CD4-positive, alpha-beta T cell treated with Interleukin-15 for 4 hours (primary cell): ENCODE results near the gene WAS.

Source experiments
- DNase-seq: peaks from one replicate; pipeline ENCODE4 v3.0.0-alpha.2; 2020; ENCODE audit warnings: low spot score

Gene WAS

DNA sequence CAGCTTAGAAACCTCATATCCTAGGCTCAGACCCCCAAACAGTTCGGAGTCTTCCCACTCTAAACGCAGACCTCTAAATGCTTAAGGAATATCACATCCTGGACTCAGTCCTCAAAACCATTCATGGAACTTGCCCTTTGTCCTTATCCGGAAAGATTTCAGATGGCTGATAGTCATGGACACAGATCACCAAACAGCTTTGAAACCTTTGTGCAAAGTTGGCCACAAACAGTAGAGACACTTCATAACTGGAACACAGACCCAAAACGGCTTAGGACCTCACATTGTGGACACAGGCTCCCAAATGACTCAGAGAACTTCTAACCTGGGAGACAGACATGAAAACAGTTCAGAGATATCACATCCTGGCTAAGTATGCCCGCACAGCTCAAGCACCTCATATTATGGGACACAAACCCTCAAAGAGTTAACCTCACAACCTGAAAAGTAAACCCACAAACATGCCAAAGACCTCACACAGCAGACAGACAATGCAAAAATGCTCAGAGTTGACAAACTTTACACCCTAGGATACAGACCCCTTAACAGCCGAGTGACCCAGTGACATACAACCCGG is 28.4 kb downstream of the WAS start:
- DNase-seq: no peak

DNA sequence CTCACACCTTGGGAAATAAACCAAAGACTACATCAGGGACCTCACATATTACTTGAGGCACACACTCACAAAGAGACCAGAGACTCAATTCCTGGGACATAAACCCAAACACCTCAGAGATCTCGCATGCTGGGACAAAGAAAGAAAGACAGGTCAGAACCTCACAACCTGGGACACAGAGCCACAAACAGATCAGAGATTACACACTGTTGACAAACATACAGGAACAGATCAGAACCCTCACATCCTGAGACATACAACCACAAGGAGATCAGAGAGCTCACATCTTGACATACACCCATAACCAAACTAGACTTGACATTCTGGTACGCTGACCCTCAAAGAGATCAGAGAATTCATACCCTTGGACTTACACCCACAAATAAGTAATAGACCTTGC is 30.2 kb downstream of the WAS start:
- no peak for DNase-seq

DNA sequence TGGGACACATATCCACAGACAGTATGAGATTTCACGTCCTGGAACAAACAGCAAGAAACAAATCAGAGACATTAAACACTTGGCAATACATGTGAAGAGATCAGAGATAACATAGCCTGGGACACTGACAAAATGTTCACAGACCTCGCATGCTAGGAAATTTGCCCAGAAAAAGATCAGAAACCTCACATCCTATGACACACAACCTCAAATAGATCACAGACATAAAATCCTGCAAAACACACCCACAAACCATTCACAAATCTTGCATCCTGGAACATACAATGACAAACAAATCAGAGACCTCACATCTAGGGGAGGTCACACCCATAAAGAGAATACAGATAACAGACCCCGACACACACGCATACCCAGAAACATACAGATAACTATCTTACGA is 31.0 kb downstream of the WAS start:
- peak; percentile 57 for DNase-seq

DNA sequence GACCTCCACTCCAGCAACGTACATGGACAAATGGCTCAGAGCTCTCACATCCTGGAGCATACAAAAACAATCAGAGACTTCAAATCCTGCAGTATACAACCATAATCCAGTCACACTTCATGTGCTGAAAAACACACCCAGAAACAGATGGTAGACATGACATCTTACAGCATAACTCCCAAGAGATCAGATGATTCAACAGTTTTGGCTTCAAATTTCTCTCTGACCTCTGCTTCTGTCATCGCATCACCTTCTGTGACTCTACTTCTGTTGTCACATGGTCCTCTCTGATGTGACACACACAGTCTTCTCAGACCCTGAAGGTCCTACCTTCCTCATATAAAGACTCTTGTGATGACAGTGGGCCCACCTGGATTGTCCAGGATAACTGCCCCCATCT is 31.5 kb downstream of the WAS start:
- DNase-seq: peak; percentile 32

DNA sequence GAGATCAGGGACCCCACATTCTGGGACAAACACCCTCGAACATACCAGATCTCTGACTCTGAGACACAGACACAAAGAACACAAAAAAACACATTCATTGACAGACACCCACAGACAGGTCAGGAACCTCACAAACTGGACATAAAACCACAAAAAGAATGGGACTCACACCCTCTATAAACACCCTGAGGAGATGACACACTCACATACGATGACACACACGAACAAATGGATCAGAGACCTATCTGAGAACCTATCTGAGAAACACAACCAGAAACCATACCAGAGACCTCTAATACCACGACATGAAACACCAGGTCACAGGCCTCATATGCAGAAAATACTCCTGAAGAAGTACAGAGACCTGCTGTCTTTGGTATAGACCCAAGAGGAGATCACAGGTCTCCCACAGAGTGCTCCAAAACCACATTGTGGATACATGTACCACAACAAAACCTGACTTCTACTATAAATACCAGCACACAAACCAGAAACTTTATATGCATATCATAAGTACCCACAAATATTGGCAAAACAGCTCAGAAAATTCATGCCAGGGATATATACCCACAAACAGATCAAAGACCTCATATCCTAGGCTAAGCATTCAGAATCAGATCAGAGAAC is 32.4 kb downstream of the WAS start:
- DNase-seq: peak; percentile 26

DNA sequence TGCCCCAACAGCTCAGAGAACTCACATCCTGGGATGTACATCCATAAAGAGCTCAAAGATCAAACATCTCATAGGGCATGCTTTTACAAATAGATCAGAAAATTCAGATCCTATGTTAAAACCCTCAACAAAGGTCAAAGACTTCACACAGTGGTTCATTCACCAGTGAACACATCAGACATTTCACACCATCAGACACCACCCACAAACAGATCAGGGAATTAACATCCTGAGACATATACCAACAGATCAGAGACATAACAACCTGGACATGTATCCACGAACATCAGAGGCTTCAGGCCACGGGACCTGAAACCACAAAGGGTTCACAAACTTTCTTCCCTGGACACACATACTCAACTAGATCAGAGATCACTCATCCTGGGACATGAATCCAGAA is 36.4 kb downstream of the WAS start:
- DNase-seq: no peak

DNA sequence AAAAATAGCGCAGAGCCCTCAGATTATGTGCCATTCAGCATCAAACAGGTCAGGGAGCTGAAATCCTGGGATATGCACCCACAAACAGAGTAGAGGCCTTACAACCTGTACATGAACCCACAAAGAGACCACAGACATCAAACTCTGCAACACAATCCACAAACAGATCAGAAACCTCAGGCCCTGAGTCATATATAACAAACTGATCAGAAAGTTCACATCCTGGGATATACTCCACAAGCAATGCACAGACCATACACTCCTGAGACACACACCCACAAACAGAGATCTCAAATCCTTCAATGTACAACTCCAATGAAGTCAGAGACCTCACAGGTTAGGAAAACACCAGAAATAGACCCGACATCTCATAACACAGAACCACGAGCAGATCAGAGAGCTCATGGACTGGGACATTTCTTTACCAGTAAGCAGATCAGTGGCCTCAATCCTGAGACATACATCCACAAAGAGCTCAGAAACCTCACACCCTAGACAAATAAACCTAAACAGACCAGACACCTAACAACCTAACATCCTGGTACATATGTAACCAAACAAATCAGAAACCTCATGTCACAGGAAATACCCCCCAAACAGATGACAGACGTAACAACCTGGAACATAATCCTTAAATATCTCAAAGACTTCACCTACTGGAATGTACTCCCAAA is 37.1 kb downstream of the WAS start:
- peak; percentile 23 for DNase-seq

DNA sequence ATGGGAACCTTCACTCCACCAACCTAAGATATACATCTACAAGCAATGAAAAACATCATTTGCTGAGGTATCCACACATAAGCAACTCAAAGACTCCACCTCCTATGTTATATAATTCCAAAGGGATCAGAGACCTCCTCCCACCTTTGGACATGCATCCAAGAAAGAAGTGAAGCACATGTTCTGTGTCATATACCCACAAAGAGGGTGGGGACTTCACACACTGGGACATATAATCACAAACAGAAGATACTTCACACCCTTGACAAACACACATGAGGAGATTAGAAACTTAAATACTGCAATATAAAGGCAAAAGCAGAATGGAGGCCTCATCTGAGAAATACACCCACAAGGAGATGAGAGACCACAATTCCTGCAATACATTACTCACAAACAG is 38.3 kb downstream of the WAS start:
- DNase-seq: no peak

DNA sequence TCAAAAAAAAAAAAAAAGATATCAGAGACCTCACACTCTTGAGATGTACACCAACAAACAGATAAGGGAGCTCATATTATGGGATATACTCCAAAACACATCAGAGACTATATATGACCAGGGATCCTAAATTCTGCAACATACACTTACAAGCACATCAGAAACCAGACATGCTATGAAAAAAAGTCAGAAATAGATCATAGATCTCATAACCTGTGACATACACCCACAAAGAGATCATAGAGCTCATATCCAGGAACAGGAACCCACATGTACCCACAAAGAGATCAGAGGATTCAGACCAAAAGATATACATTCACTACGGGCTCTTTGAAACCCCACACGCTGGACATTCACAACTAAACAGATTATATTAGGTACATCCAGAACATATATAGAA is 43.0 kb downstream of the WAS start:
- DNase-seq: no peak

DNA sequence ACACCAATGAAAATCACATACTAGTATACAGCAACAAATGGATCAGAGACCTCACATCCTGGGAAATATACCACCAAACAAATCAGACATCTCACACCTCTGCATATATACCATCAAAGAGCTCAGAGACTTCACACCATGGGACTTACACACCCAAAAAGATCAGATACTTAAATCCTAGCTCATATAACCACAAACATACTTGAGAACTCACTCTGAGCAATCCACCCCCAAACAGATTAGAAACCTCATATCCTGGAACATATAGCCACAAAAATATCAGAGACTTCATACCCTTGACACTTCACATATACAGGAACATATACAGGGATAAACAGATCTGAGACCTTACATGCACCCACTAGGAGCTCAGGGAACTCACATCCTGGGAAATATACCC is 45.1 kb downstream of the WAS start:
- DNase-seq: no peak

DNA sequence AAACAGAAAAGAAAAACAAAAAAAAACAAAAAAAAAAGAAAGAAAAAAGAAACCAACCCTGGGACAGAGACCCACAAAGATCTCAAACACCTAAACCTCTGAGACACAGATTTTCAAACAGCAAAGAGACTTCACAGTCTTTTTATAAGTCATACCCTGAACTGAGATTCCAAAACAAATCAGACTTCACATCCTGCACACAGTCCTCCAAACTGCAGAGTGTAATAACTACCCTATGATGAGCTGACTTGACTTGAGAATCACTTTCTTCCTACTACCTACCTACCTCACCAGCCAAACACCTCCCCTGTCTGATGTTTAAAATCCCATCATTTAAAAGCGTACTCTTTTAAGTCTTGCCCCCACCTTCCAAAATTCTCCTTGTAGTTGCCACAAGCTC is 52.7 kb downstream of the WAS start:
- DNase-seq: no peak

DNA sequence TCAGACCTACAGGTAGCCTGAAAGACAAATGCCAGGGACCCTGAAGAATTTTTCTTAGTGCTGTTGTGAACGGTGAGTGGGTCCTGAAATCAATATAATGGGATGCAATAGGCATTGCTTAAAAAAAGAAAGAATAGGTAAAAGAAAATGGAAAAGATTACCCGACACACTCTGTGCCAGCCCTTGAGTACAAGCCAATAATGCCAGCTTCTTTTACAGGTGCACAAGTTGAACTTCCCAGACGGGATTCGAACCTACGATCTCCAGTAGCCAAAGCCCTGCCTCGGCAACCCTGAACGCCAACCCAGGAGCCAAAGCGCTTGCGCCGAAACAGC is 53.2 kb downstream of the WAS start:
- DNase-seq: no peak

DNA sequence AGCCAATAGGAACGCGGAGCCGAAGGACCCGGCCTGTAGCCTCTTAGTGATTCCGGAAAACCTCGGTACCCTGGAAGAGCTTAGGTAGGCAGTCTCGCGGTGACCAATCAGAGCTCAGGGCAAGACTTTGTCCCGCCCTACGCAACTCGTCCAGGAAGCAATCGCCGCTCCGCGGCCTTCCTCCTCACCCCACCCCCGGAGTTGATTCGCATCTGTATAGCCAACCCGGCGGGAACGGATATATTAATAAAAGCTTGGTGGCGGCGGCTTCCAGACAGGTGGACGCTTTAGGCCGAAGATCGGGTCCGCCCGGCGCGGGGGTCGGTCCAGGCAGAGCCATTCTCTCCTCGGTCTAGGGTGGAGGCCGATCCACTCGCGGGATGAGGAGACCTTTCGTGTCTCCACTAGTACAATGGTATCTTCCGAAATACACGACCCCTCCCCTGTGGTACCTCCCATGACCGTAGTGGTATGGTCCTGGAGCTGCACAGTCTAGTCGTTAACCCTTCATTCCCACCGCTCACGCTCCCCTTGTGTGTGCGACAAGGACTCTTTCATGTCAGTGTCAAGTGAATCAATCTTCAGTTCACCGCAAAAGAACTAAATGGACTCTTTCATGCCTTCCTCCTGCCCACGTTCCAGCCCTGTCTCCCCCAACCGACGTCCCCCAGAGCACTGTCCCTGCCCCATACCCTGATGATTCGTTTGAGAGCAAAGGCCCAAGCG is 53.8 kb downstream of the WAS start:
- peak; percentile 93 for DNase-seq

DNA sequence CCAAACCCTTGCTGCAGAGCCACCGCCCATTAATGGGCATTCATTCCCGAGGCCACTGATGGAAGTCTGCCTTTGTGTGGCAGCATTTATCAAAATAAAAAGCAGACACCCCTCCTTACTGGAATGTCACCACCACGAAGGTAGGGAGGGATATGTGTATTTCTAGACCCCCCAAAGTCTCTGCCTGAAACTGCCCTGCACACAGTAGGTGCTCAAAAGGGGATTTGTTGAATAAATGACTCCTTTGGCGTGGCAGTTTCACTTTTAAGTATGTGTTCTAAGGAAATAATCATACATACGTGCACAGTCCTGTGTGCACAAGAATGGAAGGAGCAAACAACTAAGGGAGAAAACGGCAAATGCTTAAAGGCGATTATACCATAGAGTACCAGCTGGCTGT is 54.3 kb downstream of the WAS start:
- no peak for DNase-seq
